BLaER1 (cell line): Measurements from ENCODE around the gene EBF3.

Source experiments
- H3K27ac ChIP-seq: shearing (Covaris generic); formaldehyde crosslinking; 2 replicates; pipeline ENCODE4 v1.8.1; 2022
- H3K27me3 ChIP-seq: shearing (Covaris generic); formaldehyde crosslinking; 2 replicates; pipeline ENCODE4 v1.8.1; 2022
- H3K36me3 ChIP-seq: shearing (Covaris generic); formaldehyde crosslinking; 2 replicates; pipeline ENCODE4 v1.8.1; 2022
- H3K4me1 ChIP-seq: shearing (Covaris generic); formaldehyde crosslinking; 2 replicates; pipeline ENCODE4 v1.8.1; 2022
- H3K4me2 ChIP-seq: shearing (Covaris generic); formaldehyde crosslinking; 2 replicates; pipeline ENCODE4 v1.8.1; 2022
- H3K4me3 ChIP-seq: shearing (Covaris generic); formaldehyde crosslinking; 2 replicates; pipeline ENCODE4 v1.8.1; 2022
- H3K9ac ChIP-seq: shearing (Covaris generic); formaldehyde crosslinking; 2 replicates; pipeline ENCODE4 v1.8.1; 2022
- H3K9me3 ChIP-seq: shearing (Covaris generic); formaldehyde crosslinking; 2 replicates; pipeline ENCODE4 v1.8.1; 2022
- H4K20me1 ChIP-seq: shearing (Covaris generic); formaldehyde crosslinking; 2 replicates; pipeline ENCODE4 v1.8.1; 2022
- Cebpa-rat ChIP-seq: shearing (Covaris generic); IDR thresholded peaks from 2 replicates; pipeline ENCODE4 v1.8.1; 2022

Gene EBF3

GRCh38 chr10:129825826-129826225, 138.2 kb downstream of the EBF3 start:
- Histone ChIP-seq H3K36me3 (no peaks in the 10 kb centered on the region), H3K4me3 (no peak overlapping the region), H3K9me3 (no peaks in the 10 kb centered on the region)

GRCh38 chr10:129825221-129825620, 138.9 kb downstream of the EBF3 start:
- H4K20me1 ChIP-seq: no peaks in the 10 kb centered on the region

More at GRCh38 chr10:129825826-129826225, 138.2 kb downstream of the EBF3 start:
- no peak for TF ChIP-seq Cebpa-rat
- 0 out of 2 replicates have a peak, but pooled peaks cover 4% of the 10 kb centered on the region for H3K4me1 ChIP-seq
- H3K27ac ChIP-seq: no peak overlapping the region
- no peaks in the 10 kb centered on the region for H4K20me1 ChIP-seq
- no peak overlapping the region for H3K4me2 ChIP-seq
- H3K27me3 ChIP-seq: no peaks in the 10 kb centered on the region
- H3K9ac ChIP-seq: no peak overlapping the region

GRCh38 chr10:129820451-129820850, 143.6 kb downstream of the EBF3 start:
- H3K4me3 ChIP-seq: no peak overlapping the region
- no peak overlapping the region for H3K9ac ChIP-seq
- no peak overlapping the region for H3K4me2 ChIP-seq
- no peak overlapping the region for H3K27ac ChIP-seq
- H3K36me3 ChIP-seq: no peaks in the 10 kb centered on the region
- H3K9me3 ChIP-seq: peaks cover 15% of the 10 kb centered on the region
- no peaks in the 10 kb centered on the region for H3K27me3 ChIP-seq
- TF ChIP-seq Cebpa-rat: no peak
- H4K20me1 ChIP-seq: no peaks in the 10 kb centered on the region
- peaks cover 8% of the 10 kb centered on the region for H3K4me1 ChIP-seq

More at GRCh38 chr10:129825221-129825620, 138.9 kb downstream of the EBF3 start:
- no peak overlapping the region for H3K4me3 ChIP-seq
- TF ChIP-seq Cebpa-rat: no peak
- no peaks in the 10 kb centered on the region for H3K36me3 ChIP-seq
- no peak overlapping the region for H3K4me2 ChIP-seq
- H3K27me3 ChIP-seq: no peaks in the 10 kb centered on the region
- no peak overlapping the region for H3K9ac ChIP-seq
- no peak overlapping the region for H3K27ac ChIP-seq
- H3K9me3 ChIP-seq: no peaks in the 10 kb centered on the region
- 0 out of 2 replicates have a peak, but pooled peaks cover 4% of the 10 kb centered on the region for H3K4me1 ChIP-seq

GRCh38 chr10:129816656-129817045, 147.4 kb downstream of the EBF3 start:
- peaks cover 9% of the 10 kb centered on the region for H3K4me1 ChIP-seq
- no peak overlapping the region for H3K9ac ChIP-seq
- H3K9me3 ChIP-seq: peaks cover 15% of the 10 kb centered on the region
- no peak overlapping the region for H3K4me3 ChIP-seq
- no peak overlapping the region for H3K27ac ChIP-seq
- H4K20me1 ChIP-seq: no peaks in the 10 kb centered on the region
- no peaks in the 10 kb centered on the region for H3K36me3 ChIP-seq
- no peaks in the 10 kb centered on the region for H3K27me3 ChIP-seq
- no peak for TF ChIP-seq Cebpa-rat
- H3K4me2 ChIP-seq: no peak overlapping the region

GRCh38 chr10:129815898-129816655, 148.0 kb downstream of the EBF3 start:
- no peak for TF ChIP-seq Cebpa-rat
- no peaks in the 10 kb centered on the region for H4K20me1 ChIP-seq
- H3K27me3 ChIP-seq: no peaks in the 10 kb centered on the region
- peaks cover 9% of the 10 kb centered on the region for H3K4me1 ChIP-seq
- peak overlapping the region; percentile 17; the same call in 1 of the 2 replicates for H3K4me2 ChIP-seq
- no peak overlapping the region for H3K4me3 ChIP-seq
- no peaks in the 10 kb centered on the region for H3K36me3 ChIP-seq
- no peak overlapping the region for H3K9ac ChIP-seq
- peaks cover 15% of the 10 kb centered on the region for H3K9me3 ChIP-seq
- no peak overlapping the region for H3K27ac ChIP-seq

GRCh38 chr10:129814681-129815646, 149.1 kb downstream of the EBF3 start:
- Histone ChIP-seq H3K27me3 (no peaks in the 10 kb centered on the region), H3K27ac (no peak overlapping the region), H3K4me2 (peak overlapping the region; percentile 17; the same call in 1 of the 2 replicates), H4K20me1 (no peaks in the 10 kb centered on the region), H3K9me3 (peaks cover 15% of the 10 kb centered on the region), H3K36me3 (no peaks in the 10 kb centered on the region), H3K9ac (no peak overlapping the region), H3K4me3 (no peak overlapping the region), H3K4me1 (peaks cover 9% of the 10 kb centered on the region)
- no peak for TF ChIP-seq Cebpa-rat

- H3K36me3 ChIP-seq: no peaks in the 10 kb centered on the region
- H3K27ac ChIP-seq: no peak overlapping the region
- H3K4me2 ChIP-seq: no peak overlapping the region
- no peaks in the 10 kb centered on the region for H4K20me1 ChIP-seq
- no peak overlapping the region for H3K4me3 ChIP-seq
- no peak overlapping the region for H3K9ac ChIP-seq
- no peaks in the 10 kb centered on the region for H3K27me3 ChIP-seq
- no peak for TF ChIP-seq Cebpa-rat
- H3K4me1 ChIP-seq: peaks cover 9% of the 10 kb centered on the region
- peaks cover under 1% of the 10 kb centered on the region; the same call in 1 of the 2 replicates for H3K9me3 ChIP-seq
Measured at GRCh38 chr10:129812398-129812797, 151.7 kb downstream of the EBF3 start.

- peaks cover 12% of the 10 kb centered on the region for H3K9me3 ChIP-seq
- no peak overlapping the region for H3K27ac ChIP-seq
- H3K27me3 ChIP-seq: no peaks in the 10 kb centered on the region
- no peaks in the 10 kb centered on the region for H4K20me1 ChIP-seq
- no peak overlapping the region for H3K9ac ChIP-seq
- H3K4me2 ChIP-seq: no peak overlapping the region
- H3K4me1 ChIP-seq: peaks cover 9% of the 10 kb centered on the region
- H3K36me3 ChIP-seq: no peaks in the 10 kb centered on the region
- no peak overlapping the region for H3K4me3 ChIP-seq
- no peak for TF ChIP-seq Cebpa-rat
Measured at GRCh38 chr10:129811208-129811607, 152.9 kb downstream of the EBF3 start.

GRCh38 chr10:129809841-129810240, 154.2 kb downstream of the EBF3 start:
- Histone ChIP-seq H3K9ac (no peak overlapping the region), H3K36me3 (no peaks in the 10 kb centered on the region), H4K20me1 (no peaks in the 10 kb centered on the region), H3K4me3 (no peak overlapping the region), H3K9me3 (peaks cover 26% of the 10 kb centered on the region), H3K4me1 (no peaks in the 10 kb centered on the region), H3K27me3 (no peaks in the 10 kb centered on the region), H3K4me2 (no peak overlapping the region), H3K27ac (no peak overlapping the region)
- no peak for TF ChIP-seq Cebpa-rat

- H3K4me3 ChIP-seq: no peak overlapping the region
- H3K27me3 ChIP-seq: no peaks in the 10 kb centered on the region
- no peaks in the 10 kb centered on the region for H3K36me3 ChIP-seq
- no peak for TF ChIP-seq Cebpa-rat
- no peaks in the 10 kb centered on the region for H4K20me1 ChIP-seq
- no peak overlapping the region for H3K9ac ChIP-seq
- H3K4me2 ChIP-seq: no peak overlapping the region
- H3K9me3 ChIP-seq: peaks cover 26% of the 10 kb centered on the region
- H3K4me1 ChIP-seq: no peaks in the 10 kb centered on the region
- no peak overlapping the region for H3K27ac ChIP-seq
Measured at GRCh38 chr10:129809431-129809830, 154.6 kb downstream of the EBF3 start.
